Endometrial microvascular endothelial cells (primary cell): ENCODE data around the gene CDC27. TPM values are rescaled to one million over a fixed set of nuclear protein-coding genes. Genes with fewer than 3 reads are reported as not detected.
"Not testable (repeated sequence)": the region's sequence is repeated elsewhere in the genome, so short reads cannot be mapped to it uniquely, and the experiment has no call there.

Source experiments
- in situ Hi-C: cut with HindIII; loops from 2 replicates; pipeline ENCODE4 v1.10.0; 2017; ENCODE audit warnings: low sequenced_read_pairs, low pct_unique_long_range_greater_than_20kb; ENCODE audit errors: inconsistent ontology term
- total RNA-seq: library from RNA; depleted of rRNA; stranded (reverse); fragments of >200 nt; gene quantifications from one replicate; pipeline ENCODE4 v1.2.3, GENCODE V29; 2015; ENCODE audit errors: inconsistent ontology term

CDC27 gene
- total RNA-seq, 1 donor from 2014 or later: 86.4 TPM

DNA sequence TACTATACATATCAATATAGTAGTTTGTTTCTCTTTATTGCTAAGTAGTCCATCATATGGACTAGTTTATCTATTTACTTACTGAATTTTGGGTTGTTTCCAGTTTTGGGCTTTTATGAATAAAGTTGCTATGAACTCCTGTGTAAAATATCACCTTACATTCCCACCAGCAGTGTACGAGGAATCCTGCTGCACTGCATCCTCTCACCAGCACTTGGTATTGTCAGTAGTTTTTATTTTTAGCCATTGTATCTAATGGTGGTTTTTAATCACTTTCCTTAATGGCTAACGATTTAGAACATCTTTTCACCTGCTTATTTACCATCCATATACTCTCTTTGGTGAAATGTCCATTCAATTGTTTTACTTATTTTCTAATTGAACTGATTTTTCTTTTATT is 24.0 kb downstream of the CDC27 start:
- in situ Hi-C loops: no loop called here

DNA sequence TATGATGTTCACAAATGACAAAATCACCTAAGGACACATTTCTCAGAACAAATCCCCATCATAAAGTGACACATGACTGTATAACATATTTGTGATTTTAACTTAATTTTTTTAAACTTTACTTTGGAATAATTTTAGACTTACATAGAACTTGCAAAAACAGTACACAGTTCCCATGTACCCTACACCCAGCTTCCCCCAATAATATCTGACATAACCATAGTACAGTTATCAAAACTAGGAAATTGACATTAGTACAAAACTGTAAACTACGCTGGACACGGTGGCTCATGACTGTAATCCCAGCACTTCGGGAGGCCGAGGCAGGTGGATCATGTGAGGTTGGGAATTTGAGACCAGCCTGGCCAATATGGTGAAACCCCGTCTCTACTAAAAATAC is 24.8 kb downstream of the CDC27 start:
- in situ Hi-C loops: no loop called here

- in situ Hi-C loops: no loop called here
Measured at GRCh38 chr17:47162013-47162622, 27.0 kb downstream of the CDC27 start.

GRCh38 chr17:47159315-47159714 is 29.8 kb downstream of the CDC27 start:
- in situ Hi-C loops: no loop called here

- in situ Hi-C loops: no loop called here
Measured at GRCh38 chr17:47145351-47145750, 43.7 kb downstream of the CDC27 start.

DNA sequence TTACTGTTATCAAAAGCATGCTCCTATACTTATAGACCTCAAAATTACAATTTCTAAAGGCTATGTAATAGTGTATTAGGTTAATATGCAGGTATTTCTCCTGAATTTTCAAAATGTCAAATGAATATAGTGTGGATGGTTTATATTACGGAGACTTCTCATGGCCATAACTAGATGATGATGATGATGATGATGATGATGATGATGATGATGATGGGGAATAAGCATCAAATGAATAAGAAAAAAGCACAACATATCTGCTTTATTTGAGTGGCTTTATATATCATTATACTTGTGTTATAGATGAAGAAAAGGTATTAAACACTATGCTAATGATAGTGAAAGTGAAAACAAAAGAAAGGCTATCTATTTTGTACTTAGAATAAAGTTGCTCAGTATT is 53.9 kb downstream of the CDC27 start:
- in situ Hi-C loops: no loop called here

DNA sequence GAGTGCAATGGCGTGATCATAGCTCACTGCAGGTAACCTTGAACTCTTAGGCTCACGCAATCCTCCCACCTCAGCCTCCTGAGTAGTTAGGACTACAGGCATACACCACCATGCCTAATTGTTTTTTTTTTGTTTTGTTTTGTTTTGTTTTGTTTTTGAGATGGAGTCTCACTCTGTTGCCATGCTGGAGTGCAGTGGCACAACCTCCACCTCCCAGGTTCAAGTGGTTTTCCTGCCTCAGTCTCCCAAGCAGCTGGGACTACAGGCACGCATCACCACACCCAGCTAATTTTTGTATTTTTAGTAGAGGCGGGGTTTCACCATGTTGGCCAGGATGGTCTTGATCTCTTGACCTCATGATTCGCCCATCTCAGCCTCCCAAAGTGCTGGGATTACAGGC is 54.7 kb downstream of the CDC27 start:
- in situ Hi-C loops: not testable (repeated sequence)

GRCh38 chr17:47131761-47132160 is 57.3 kb downstream of the CDC27 start:
- in situ Hi-C loops: no loop called here

GRCh38 chr17:47126835-47127234 is 62.3 kb downstream of the CDC27 start:
- in situ Hi-C loops: not testable (repeated sequence)

GRCh38 chr17:47123262-47123661 is 65.8 kb downstream of the CDC27 start:
- in situ Hi-C loops: not testable (repeated sequence)

GRCh38 chr17:47120521-47121095 is 68.5 kb downstream of the CDC27 start:
- in situ Hi-C loops: no loop called here

- in situ Hi-C loops: no loop called here
Measured at GRCh38 chr17:47119746-47120520, 69.2 kb downstream of the CDC27 start.

GRCh38 chr17:47117386-47117785 is 71.7 kb downstream of the CDC27 start:
- in situ Hi-C loops: no loop called here

GRCh38 chr17:47106130-47106529 is 83.0 kb downstream of the CDC27 start:
- in situ Hi-C loops: no loop called here

GRCh38 chr17:47105246-47105645 is 83.8 kb downstream of the CDC27 start:
- in situ Hi-C loops: not testable (repeated sequence)

- in situ Hi-C loops: no loop called here
Measured at GRCh38 chr17:47102914-47103313, 86.2 kb downstream of the CDC27 start.

GRCh38 chr17:47099987-47100711 is 88.9 kb downstream of the CDC27 start:
- in situ Hi-C loops: no loop called here

GRCh38 chr17:47099451-47099986 is 89.6 kb downstream of the CDC27 start:
- in situ Hi-C loops: no loop called here

DNA sequence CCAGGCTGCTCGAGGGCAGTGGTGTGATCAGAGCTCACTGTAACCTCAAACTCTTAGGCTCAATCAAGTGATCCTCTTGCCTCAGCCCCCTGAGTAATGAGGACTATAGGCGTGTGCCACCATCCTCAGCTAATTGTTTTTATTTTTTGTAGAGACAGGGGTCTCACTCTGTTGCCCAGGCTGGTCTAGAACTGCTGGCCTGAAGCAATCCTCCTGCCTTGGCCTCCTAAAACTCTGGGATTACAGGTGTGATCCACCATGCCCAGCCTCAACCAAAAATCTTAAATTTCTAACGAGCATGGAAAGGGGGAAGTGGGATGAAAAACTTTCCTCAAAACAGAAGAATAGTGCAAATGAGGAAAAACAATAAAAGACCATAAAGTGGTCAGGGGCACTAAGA is 92.8 kb downstream of the CDC27 start:
- in situ Hi-C loops: no loop called here
